ENCODE measurements around the gene TAOK3. TPM values are rescaled to one million over a fixed set of nuclear protein-coding genes. Genes with fewer than 3 reads are reported as not detected.
"Not testable (repeated sequence)": the region's sequence is repeated elsewhere in the genome, so short reads cannot be mapped to it uniquely, and the experiment has no call there.

The TAOK3 gene
- total and polyA plus RNA-seq, 2 of the 8 experiments (the other 6 are each of a cell fraction or from before 2014, with no cell fraction given), result 5.2 to 9.3 TPM

- H3K56ac ChIP-seq (replicated peaks; ENCODE audit: insufficient read length, low read depth, low read length); H2BK120ac ChIP-seq (replicated peaks; ENCODE audit: low read depth, low read length); H3K27ac ChIP-seq (ENCODE audit: low read depth, low read length); H4K5ac ChIP-seq (ENCODE audit: insufficient read length, low read depth, low read length); H4K8ac ChIP-seq (ENCODE audit: extremely low read depth, insufficient read depth, low read length); H3K9me3 ChIP-seq (ENCODE audit: insufficient read depth in 2 of 2, low read depth in 1 of 2, low read length in 1 of 2); H3K4ac ChIP-seq (replicated peaks; ENCODE audit: insufficient read length, low read depth, low read length); POLR2A ChIA-PET (ENCODE audit: partially characterized antibody); H3K9ac ChIP-seq (replicated peaks in 1 of 4; ENCODE audit: extremely low read depth in 1 of 4, low read depth in 3 of 4, low read length in 3 of 4); H2BK15ac ChIP-seq (ENCODE audit: low read length); H3K4me1 ChIP-seq (replicated peaks in 1 of 4; ENCODE audit: control insufficient read depth in 3 of 4, insufficient read depth in 4 of 4, low read length in 3 of 4); H3K27me3 ChIP-seq (replicated peaks in 1 of 4; ENCODE audit: control insufficient read depth in 3 of 4, extremely low read depth in 1 of 4, insufficient read depth in 3 of 4, low read length in 3 of 4); H2BK12ac ChIP-seq (ENCODE audit: low read depth, low read length); H3K4me3 ChIP-seq (ENCODE audit: extremely low read depth in 1 of 4, insufficient read depth in 2 of 4, low read depth in 3 of 4, low read length in 4 of 4); H3K36me3 ChIP-seq (ENCODE audit: control insufficient read depth in 2 of 4, insufficient read depth in 4 of 4, low read length in 3 of 4); H2BK5ac ChIP-seq (ENCODE audit: low read depth, low read length); H4K20me1 ChIP-seq (replicated peaks in 1 of 2; ENCODE audit: control insufficient read depth in 1 of 2, insufficient read depth in 2 of 2, low read length in 2 of 2); H3K79me2 ChIP-seq (ENCODE audit: control insufficient read depth in 1 of 2, insufficient read depth in 2 of 2, low read length in 2 of 2); H2BK20ac ChIP-seq (ENCODE audit: low read length); H3K18ac ChIP-seq (ENCODE audit: extremely low read depth, low read length); H4K91ac ChIP-seq (replicated peaks; ENCODE audit: insufficient read length, low read length); H3K4me2 ChIP-seq (ENCODE audit: insufficient read depth in 1 of 2, low read depth in 2 of 2, low read length in 2 of 2); H3K23me2 ChIP-seq (ENCODE audit: low read depth, low read length); H2AK5ac ChIP-seq (ENCODE audit: low read depth, low read length); FAIRE-seq; H3K79me1 ChIP-seq (ENCODE audit: low read depth, low read length); H3K23ac ChIP-seq (ENCODE audit: insufficient read length); H2AFZ ChIP-seq (ENCODE audit: low read length); H3K14ac ChIP-seq (ENCODE audit: insufficient read length): not testable (repeated sequence)
- CTCF ChIA-PET (ENCODE audit: partially characterized antibody), result interaction anchor here (1.2 kb wide), 1 partner anchor 9 kb away, joined by 5 read pairs; no protein-coding TSS in a partner anchor
- WGBS, 2 experiments (ENCODE audit: extremely low coverage in 1 of 2, insufficient coverage in 1 of 2, insufficient read length in 1 of 2, insufficient replicate concordance in 2 of 2, low coverage in 1 of 2, low lambda C conversion rate in 2 of 2, missing lambda C conversion rate in 1 of 2), result 85% methylated on average over 4 of the region's 4 CpGs; no CpG with 5 or more reads in 1 of the 2 experiments
- peak in 1 of 2 experiments; percentile 50 for DNase-seq (ENCODE audit: low read depth in 1 of 2, low spot score in 2 of 2)
These were observed 64.7 kb downstream of the TAOK3 start for GRCh38 chr12:118308006-118308405.
